Ovary (tissue), 10 donors: ENCODE measurements around the gene RPL5. TPM values are rescaled to one million over a fixed set of nuclear protein-coding genes. Genes with fewer than 3 reads are reported as not detected.
"Not testable (repeated sequence)": the region's sequence is repeated elsewhere in the genome, so short reads cannot be mapped to it uniquely, and the experiment has no call there.

ENCODE experiments used
- DNase-seq, 5 donors: peaks; one replicate each; pipeline ENCODE4 v3.0.0-alpha.2; 2019 to 2020
- H3K27ac ChIP-seq, 2 donors: fragments of 200-600 bp; one replicate each; pipeline versions ENCODE4 v1.5.1 to v1.8.0; 2019 to 2022
- H3K27me3 ChIP-seq: fragments of 200-600 bp; one replicate; pipeline ENCODE4 v1.8.0; 2022
- H3K36me3 ChIP-seq: fragments of 200-600 bp; sonication (generic); one replicate; pipeline ENCODE4 v1.5.1; 2019
- H3K4me1 ChIP-seq: one replicate; pipeline ENCODE4 v1.8.1; 2013; ENCODE audit warnings: mild to moderate bottlenecking, moderate library complexity; ENCODE audit not compliant: insufficient read depth
- H3K4me3 ChIP-seq: fragments of 200-600 bp; sonication (generic); one replicate; pipeline ENCODE4 v1.5.1; 2017
- H3K9me3 ChIP-seq, 2 donors: fragments of 200-600 bp in 1 of 2; sonication (generic) in 1 of 2; one replicate each; pipeline versions ENCODE4 v1.5.1 to v1.8.1; 2013 to 2019; ENCODE audit warnings: mild to moderate bottlenecking in 1 of 2, moderate library complexity in 1 of 2
- CTCF ChIP-seq, 3 donors: fragments of 450-650 bp in 2 of 3; fragments of 200-600 bp in 1 of 3; IDR thresholded peaks; one replicate each; pipeline versions ENCODE4 v1.5.1 to v1.8.0; 2016 to 2022; ENCODE audit warnings: antibody characterized with exemption in 3 of 3, mild to moderate bottlenecking in 1 of 3
- EP300 ChIP-seq: sonication (generic); formaldehyde crosslinking; IDR thresholded peaks from one replicate; pipeline ENCODE4 v1.6.1; 2017; ENCODE audit warnings: antibody characterized with exemption
- POLR2A ChIP-seq: fragments of 450-650 bp; IDR thresholded peaks from one replicate; pipeline ENCODE4 v1.6.1; 2017; ENCODE audit warnings: antibody characterized with exemption, mild to moderate bottlenecking, moderate library complexity
- WGBS, 3 donors: extraction: QIAGEN DNeasy Blood & Tissue Kit in 1 of 3; methylation state at CpG; one replicate each; pipeline versions ENCODE4 v1.1.5 to v1.1.7; 2013 to 2017; 5-methylcytosine and 5-hydroxymethylcytosine counted together
- intact Hi-C, 4 donors: fragments of 100-400 bp; cut with DNase I; formaldehyde crosslinking; loops; one replicate each; pipeline versions ENCODE4 v1.11.0 to v1.15.1; 2022 to 2023
- long read RNA-seq, 3 donors: library from polyadenylated mRNA in 2 of 3; unstranded in 2 of 3; transcript quantifications; one replicate each; pipeline ENCODE4 v2.0.0 and lab custom pipeline, GENCODE V29; 2021 to 2026
- polyA plus RNA-seq, 2 donors: library from polyadenylated mRNA; stranded (reverse); fragments of 200-250 nt in 1 of 2; fragments of 350-450 nt in 1 of 2; fragmentation: Illumina TruSeq in 1 of 2; extraction: RNeasy Lipid Tissue Mini Kit (QIAGEN cat#74804) in 1 of 2; gene quantifications; one replicate each; pipeline ENCODE4 v1.2.3, GENCODE V29; 2013 to 2014
- total RNA-seq, 7 donors: library from RNA; depleted of rRNA in 2 of 7; stranded (reverse); fragments of >200 nt in 2 of 7; fragmentation: NEBNext Ultra II Directional in 3 of 7; extraction: Animal tissue kit (Norgen Biotek cat#: 25700) in 3 of 7; gene quantifications; one replicate each; pipeline versions ENCODE4 v1.1.0 to v1.2.4, GENCODE V29; 2016 to 2023
- donor health status: DM: no; HTN: no; CAD: no; lungs with moderate emphysema.
- donor health status: DM: no; HTN: no; CAD: no.
- donor health status: Bipolar disorder and iron deficiency.
- donor health status: DM: yes; HTN: yes; CAD: no.
- donor health status: DM: no; HTN: no; CAD: no.
- donor health status: DM: yes; HTN: yes; CAD: no.

Gene RPL5
- total RNA-seq (1,000 to 10,000 TPM; 1,987 to 4,964 (median 2,752) TPM), polyA plus RNA-seq (1,000 to 10,000 TPM; 3,513 to 4,311 TPM)
- long read RNA-seq, donor 1, transcript RPL5-210 (7 exons, 896 nt): minor isoform, 19 of 2,785 reads
- long read RNA-seq, donor 1, transcript RPL5-205 (3 exons, 1,210 nt): minor isoform, 18 of 2,785 reads
- long read RNA-seq, donor 1, transcript RPL5-208 (8 exons, 1,085 nt): major isoform, 1,871 of 2,785 reads
- long read RNA-seq, donor 1, partial matches to known transcripts: 822 of 2,785 reads
- long read RNA-seq, donor 1, other reads (novel, unspliced or antisense): 52 of 2,785 reads
- long read RNA-seq, donor 2, transcript RPL5-207 (2 exons, 271 nt): minor isoform, 22 of 1,062 reads
- long read RNA-seq, donor 2, transcript RPL5-210 (7 exons, 896 nt): minor isoform, 7 of 1,062 reads
- long read RNA-seq, donor 2, transcript RPL5-208 (8 exons, 1,085 nt): major isoform, 683 of 1,062 reads
- long read RNA-seq, donor 2, transcript RPL5-205 (3 exons, 1,210 nt): minor isoform, 32 of 1,062 reads
- long read RNA-seq, donor 2, partial matches to known transcripts: 295 of 1,062 reads
- long read RNA-seq, donor 2, other reads (novel, unspliced or antisense): 15 of 1,062 reads
- long read RNA-seq, donor 3, transcript RPL5-210 (7 exons, 896 nt): minor isoform, 8 of 871 reads
- long read RNA-seq, donor 3, transcript RPL5-205 (3 exons, 1,210 nt): minor isoform, 10 of 871 reads
- long read RNA-seq, donor 3, transcript RPL5-207 (2 exons, 271 nt): minor isoform, 7 of 871 reads
- long read RNA-seq, donor 3, transcript RPL5-208 (8 exons, 1,085 nt): major isoform, 789 of 871 reads
- long read RNA-seq, donor 3, partial matches to known transcripts: 43 of 871 reads
- long read RNA-seq, donor 3, other reads (novel, unspliced or antisense): 14 of 871 reads

- H3K27ac ChIP-seq: peak within 1 kb of the TSS; percentile 82 to 83
- H3K36me3 ChIP-seq: no peaks in the 10 kb centered on the region
- peak; percentile 96 to 98 (median 98) for DNase-seq
- H3K9me3 ChIP-seq: no peaks in the 10 kb centered on the region
- intact Hi-C loops: loop anchor here in 1 of 4 donors (2.0 kb wide), 1 partner anchor 47 kb away; the partner anchor contains the start of gene EVI5
- H3K4me3 ChIP-seq: peak within 1 kb of the TSS; percentile 86
- TF ChIP-seq CTCF (IDR thresholded peaks at IDR 0.05): peak; percentile 75 to 99 (median 98)
- TF ChIP-seq POLR2A: peak; percentile 96
- TF ChIP-seq EP300: peak; percentile 75
- H3K4me1 ChIP-seq: peaks cover 4% of the 10 kb centered on the region
- WGBS, 3 donors: 0 to 1% (median 0%) methylated on average over 55 to 57 of the region's 57 CpGs
- H3K27me3 ChIP-seq: no peaks in the 10 kb centered on the region
Measured at GRCh38 chr1:92831762-92832536, at the start of gene RPL5. TSS of gene RPL5 (plus strand) at chr1:92832040. CDS start at chr1:92832115, 75 bp downstream.

- H3K4me1 ChIP-seq, H3K36me3 ChIP-seq, intact Hi-C loops, H3K27me3 ChIP-seq, H3K9me3 ChIP-seq: not testable (repeated sequence)
- WGBS, 3 donors: 29 to 44% (median 32%) methylated on average over 14 of the region's 14 CpGs
- DNase-seq: peak in 3 of 5 donors; percentile 19 to 37 (median 25)
- Histone ChIP-seq H3K4me3 (peak overlapping the region; percentile 94), H3K27ac (peak overlapping the region in 1 of 2 donors; percentile 95)
Measured at GRCh38 chr1:92783550-92783949, 48.3 kb upstream of the RPL5 start.

- no peaks in the 10 kb centered on the region for H3K27me3 ChIP-seq
- 0% methylated on average over 21 to 24 of the region's 25 CpGs for WGBS, 3 donors
- peak overlapping the region; percentile 55 to 95 for H3K27ac ChIP-seq
- no peak for TF ChIP-seq EP300
- no peak for TF ChIP-seq CTCF (IDR thresholded peaks at IDR 0.05)
- no peak for TF ChIP-seq POLR2A
- intact Hi-C loops: loop anchor here in 1 of 4 donors (2.0 kb wide), 1 partner anchor 47 kb away; no protein-coding TSS in a partner anchor
- H3K36me3 ChIP-seq: no peaks in the 10 kb centered on the region
- DNase-seq: peak in 2 of 5 donors; percentile 33 to 58
- H3K4me1 ChIP-seq: no peaks in the 10 kb centered on the region
- H3K4me3 ChIP-seq: peak overlapping the region; percentile 94
- H3K9me3 ChIP-seq: no peaks in the 10 kb centered on the region
Measured at GRCh38 chr1:92784021-92784638, 47.7 kb upstream of the RPL5 start.

GRCh38 chr1:92784639-92785500 is 47.0 kb upstream of the RPL5 start, which contains the start of gene EVI5:
TSS of gene EVI5 (minus strand) at chr1:92785108. CDS start at chr1:92736546, 48,562 bp downstream.
- Histone ChIP-seq H3K27me3 (no peaks in the 10 kb centered on the region), H3K9me3 (no peaks in the 10 kb centered on the region), H3K4me1 (no peaks in the 10 kb centered on the region), H3K27ac (peak within 1 kb of the TSS; percentile 55 to 95), H3K36me3 (no peaks in the 10 kb centered on the region), H3K4me3 (peak within 1 kb of the TSS; percentile 94)
- no peak for TF ChIP-seq EP300
- peak; percentile 88 for TF ChIP-seq POLR2A
- no peak for TF ChIP-seq CTCF (IDR thresholded peaks at IDR 0.05)
- DNase-seq: peak; percentile 91 to 96 (median 94)
- intact Hi-C loops: loop anchor here in 1 of 4 donors (2.0 kb wide), 1 partner anchor 46 kb away; no protein-coding TSS in a partner anchor
- 0% methylated on average over 32 to 94 of the region's 94 CpGs for WGBS, 3 donors
